OCI-LY3 (cell line): ENCODE measurements around the gene SELENOS.

Experiments
- EZH2phosphoT487 ChIP-seq: fragments of 200-600 bp; shearing (Covaris generic); IDR thresholded peaks from 2 replicates; pipeline ENCODE4 v1.6.1; 2018; ENCODE audit warnings: antibody characterized with exemption, mixed run types, low read depth
- TF ChIP-seq, protein P1 (sequence below): fragments of 200-600, 300-600 bp; sonication (generic); IDR thresholded peaks from 2 replicates; pipeline ENCODE4 v1.5.1; 2014; ENCODE audit warnings: antibody characterized with exemption, low read length, low read depth

DNA sequence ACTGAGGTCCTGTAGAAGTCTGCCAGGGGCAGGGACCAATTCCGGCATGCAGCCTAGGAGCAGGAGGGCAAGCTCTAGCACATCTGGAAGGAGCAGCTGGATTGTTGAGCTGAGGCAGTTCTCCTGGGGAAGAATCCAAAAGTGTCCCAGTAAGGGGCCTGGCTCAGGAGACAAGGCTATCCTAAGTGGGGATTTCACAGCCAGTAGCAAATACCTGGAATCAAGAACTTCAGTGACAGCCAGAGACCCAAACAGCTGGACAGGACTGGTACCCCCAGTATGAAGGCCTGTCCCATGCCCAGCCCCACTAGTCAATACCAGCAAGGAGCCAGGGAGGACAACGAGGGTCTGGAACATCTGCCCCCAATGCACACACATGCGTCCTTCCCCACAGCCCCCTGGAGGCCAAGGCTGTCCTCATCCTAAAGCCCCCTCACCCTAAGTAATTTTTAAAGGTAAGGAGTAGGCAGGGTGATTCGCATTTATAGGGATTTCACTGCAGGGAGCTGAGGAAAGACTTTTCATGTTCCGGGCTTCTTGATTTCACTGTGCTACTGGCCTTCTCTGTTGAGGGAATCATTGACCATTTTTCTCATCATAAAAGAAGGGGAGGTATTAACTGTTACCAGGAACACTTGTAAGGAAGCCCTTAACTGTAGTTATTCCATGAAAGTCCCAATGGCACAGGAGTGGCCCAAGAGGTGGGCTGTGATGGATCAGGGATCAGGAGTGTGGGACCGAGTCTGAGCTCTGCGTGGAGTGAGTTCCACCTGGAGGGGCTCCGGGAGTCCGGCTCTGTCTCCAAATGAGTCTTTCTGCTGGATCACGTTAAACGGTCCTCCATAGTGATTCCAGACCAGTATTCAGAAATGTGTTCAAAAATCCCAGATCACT, 22.9 kb downstream of the SELENOS start:
- TF ChIP-seq, protein P1, sequence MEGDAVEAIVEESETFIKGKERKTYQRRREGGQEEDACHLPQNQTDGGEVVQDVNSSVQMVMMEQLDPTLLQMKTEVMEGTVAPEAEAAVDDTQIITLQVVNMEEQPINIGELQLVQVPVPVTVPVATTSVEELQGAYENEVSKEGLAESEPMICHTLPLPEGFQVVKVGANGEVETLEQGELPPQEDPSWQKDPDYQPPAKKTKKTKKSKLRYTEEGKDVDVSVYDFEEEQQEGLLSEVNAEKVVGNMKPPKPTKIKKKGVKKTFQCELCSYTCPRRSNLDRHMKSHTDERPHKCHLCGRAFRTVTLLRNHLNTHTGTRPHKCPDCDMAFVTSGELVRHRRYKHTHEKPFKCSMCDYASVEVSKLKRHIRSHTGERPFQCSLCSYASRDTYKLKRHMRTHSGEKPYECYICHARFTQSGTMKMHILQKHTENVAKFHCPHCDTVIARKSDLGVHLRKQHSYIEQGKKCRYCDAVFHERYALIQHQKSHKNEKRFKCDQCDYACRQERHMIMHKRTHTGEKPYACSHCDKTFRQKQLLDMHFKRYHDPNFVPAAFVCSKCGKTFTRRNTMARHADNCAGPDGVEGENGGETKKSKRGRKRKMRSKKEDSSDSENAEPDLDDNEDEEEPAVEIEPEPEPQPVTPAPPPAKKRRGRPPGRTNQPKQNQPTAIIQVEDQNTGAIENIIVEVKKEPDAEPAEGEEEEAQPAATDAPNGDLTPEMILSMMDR = no peak
- no peak for TF ChIP-seq EZH2phosphoT487
